Muscle of back (tissue), 11 donors: ENCODE results near the gene UBTF. TPM values are rescaled to one million over a fixed set of nuclear protein-coding genes. Genes with fewer than 3 reads are reported as not detected.
A peak's percentile ranks its signal among the peaks of the same experiment; 100 is the strongest.

Experiments used
- DNase-seq, 3 donors: peaks; one replicate each; pipeline versions ENCODE4 v3.0.0 to v3.0.0-alpha.2; 2013
- polyA plus RNA-seq, 10 donors: library from polyadenylated mRNA; unstranded; fragments of 120-200 nt; gene quantifications; one replicate each; pipeline ENCODE4 v1.2.1, GENCODE V29; 2013; ENCODE audit not compliant: insufficient read length in 10 of 10

Gene UBTF
- polyA plus RNA-seq, 10 donors = 60.2 to 92.2 (median 72.2) TPM

GRCh38 chr17:44198721-44199552 lies 20.5 kb downstream of the UBTF start:
- DNase-seq = peak; percentile 51 to 83 (median 68)

DNA sequence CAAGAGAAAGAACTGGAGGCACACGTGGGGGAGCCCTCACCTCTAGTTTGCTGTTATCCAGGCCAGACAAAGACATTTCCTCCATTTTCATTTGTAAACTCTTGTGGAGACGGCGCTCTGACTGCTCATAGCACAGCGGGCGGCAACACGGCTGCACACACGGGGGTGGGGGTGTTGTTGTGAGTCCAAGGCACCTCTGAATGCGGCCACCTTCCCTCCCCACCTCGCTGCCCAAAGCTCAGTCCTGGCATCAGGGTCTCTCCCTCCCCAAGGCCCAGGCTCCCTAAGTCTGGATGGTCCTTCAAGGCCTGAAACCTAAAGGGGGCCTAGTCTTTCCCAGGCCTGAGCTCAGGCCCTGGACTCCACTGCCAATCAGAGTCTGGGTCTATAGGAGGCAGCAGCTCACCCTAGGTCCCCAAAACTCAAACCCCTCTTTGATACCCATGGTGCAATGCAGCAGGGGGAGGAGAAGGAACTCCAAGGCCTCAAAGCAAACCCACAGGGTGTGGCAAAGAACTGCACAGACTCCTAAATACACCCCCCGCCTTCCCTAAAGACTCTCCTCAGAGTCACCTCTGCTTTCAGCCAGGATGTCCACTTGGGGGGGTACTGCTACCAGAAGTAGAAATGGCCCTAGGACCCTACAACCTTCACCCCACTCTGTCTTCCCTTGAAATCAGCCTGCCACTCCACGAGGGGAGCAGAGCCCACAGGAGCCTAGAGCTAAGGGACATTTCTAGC lies 21.3 kb downstream of the UBTF start:
- peak; percentile 39 to 76 (median 45) for DNase-seq

DNA sequence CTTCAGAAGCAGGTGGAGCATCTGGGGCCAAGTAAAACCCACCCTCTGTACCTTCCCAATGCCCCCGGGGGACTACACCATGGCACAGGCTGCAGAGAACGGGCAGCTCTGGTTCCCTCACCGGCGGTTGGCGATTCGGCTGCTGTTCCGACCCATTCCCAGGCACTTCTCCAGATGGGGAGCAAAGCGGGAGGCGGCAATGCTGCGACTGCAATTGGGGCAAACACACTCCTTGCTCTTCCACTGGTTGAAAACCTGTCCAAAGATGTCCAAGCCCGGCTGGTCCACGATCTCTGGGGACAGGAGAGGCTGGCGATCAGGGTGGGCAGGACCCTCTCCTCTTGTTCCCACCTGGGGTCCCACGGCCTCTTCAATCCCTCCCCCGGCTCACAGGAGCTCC lies 22.4 kb downstream of the UBTF start:
- no peak for DNase-seq

GRCh38 chr17:44193326-44194084 lies 26.0 kb downstream of the UBTF start:
- no peak for DNase-seq

DNA sequence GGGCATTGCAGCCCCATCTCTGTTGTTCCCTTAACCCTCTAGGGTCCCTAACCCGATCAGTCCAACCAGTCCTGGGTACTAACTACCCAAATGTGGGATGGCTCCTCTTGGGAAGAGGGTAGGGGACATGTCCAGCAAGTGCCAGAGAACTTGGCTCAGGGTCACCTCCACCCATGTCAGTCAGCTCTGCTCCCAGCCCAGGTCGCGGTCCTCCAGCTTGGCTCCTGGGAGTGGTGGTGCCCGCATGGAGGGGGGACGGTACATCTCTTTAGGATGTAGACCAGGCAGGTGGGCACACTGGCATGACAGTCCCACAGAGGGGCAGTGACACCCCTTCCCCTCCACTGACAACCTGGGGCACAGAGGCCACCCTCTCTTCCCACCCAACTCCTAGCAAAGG lies 26.7 kb downstream of the UBTF start:
- no peak for DNase-seq

GRCh38 chr17:44191941-44192496 lies 27.5 kb downstream of the UBTF start:
- DNase-seq = no peak

- peak in 2 of 3 donors; percentile 64 to 69 for DNase-seq
These were observed 28.1 kb downstream of the UBTF start for GRCh38 chr17:44191369-44191768.

DNA sequence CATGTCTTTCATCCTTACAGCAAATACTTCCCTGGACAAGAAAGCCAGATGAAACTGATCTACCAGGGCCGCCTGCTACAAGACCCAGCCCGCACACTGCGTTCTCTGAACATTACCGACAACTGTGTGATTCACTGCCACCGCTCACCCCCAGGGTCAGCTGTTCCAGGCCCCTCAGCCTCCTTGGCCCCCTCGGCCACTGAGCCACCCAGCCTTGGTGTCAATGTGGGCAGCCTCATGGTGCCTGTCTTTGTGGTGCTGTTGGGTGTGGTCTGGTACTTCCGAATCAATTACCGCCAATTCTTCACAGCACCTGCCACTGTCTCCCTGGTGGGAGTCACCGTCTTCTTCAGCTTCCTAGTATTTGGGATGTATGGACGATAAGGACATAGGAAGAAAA lies 29.0 kb downstream of the UBTF start:
- DNase-seq = no peak

GRCh38 chr17:44188576-44189403 lies 30.7 kb downstream of the UBTF start:
- DNase-seq = no peak

- DNase-seq = peak in 1 of 3 donors; percentile 62
These were observed 32.2 kb downstream of the UBTF start for GRCh38 chr17:44187131-44187899.

- peak; percentile 99 for DNase-seq
These were observed 33.0 kb downstream of the UBTF start, which contains the start of gene TMUB2 for GRCh38 chr17:44186307-44187130. TSS of gene TMUB2 (plus strand) at chr17:44186972. CDS start at chr17:44187709, 737 bp downstream.

DNA sequence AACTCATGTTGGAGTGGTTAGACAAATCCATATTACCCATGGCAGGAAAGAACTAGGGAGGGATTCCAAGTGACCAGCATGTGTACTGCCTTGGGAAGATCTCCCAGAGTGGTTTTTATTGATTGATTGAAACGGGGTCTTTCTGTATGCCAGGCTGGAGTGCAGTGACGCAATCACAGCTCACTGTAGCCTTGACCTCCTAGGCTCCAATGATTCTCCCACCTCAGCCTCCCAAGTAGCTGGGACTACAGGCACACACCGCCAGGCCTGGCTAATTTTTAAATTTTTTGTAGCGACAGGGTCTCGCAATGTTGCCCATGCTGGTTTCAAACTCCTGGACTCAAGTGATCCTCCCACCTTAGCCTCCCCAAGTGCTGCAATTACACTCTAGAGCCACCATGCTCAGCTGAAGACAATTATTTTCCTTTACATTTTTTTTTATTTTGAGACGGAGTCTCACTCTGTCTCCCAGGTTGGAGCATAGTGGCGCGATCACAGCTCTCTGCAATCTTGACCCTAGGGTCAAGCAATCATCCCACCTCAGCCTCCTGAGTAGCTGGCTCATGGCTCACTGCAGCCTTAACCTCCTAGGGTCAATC lies 35.2 kb downstream of the UBTF start:
- no peak for DNase-seq

DNA sequence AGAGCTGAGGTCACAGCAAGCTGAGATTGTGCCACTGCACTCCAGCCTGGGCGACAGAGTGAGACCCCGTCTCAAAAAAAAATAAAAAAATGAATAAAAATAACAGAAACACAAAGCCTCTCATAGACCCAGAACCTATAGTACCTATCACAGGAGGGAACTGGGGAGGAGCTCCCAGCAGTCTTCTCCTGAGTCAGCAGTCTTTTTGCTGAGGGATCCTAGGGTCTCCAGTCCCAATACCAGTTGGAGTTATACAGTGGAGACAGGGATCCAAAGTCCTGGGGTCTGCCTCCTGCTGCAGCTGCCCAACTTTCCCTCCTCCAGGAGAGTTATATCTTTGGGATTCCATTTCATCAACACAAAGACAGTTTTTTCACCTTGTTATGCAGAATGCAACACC lies 36.5 kb downstream of the UBTF start:
- DNase-seq = no peak

DNA sequence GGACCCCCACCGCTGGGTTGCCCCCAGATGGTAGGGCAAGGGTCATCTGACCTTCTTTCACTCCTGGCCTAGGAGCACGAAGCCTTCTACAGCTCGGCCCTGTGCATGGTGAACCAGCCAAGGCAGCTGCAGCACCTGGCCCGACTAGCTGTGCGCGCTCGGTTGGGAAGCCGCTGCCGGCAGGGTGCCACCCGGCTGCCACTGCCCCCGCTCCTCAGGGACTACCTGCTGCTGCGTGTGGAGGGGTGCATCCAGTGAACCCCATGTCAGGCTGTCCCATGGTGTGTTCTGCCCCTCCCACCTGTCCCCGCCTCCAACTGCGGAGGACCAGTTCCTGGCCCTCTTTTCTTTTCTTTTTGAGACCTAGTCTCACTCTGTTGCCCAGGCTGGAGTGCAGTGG lies 41.3 kb downstream of the UBTF start:
- DNase-seq = no peak

- DNase-seq = no peak
These were observed 41.8 kb downstream of the UBTF start for GRCh38 chr17:44177640-44178039.

GRCh38 chr17:44176671-44177501 lies 42.6 kb downstream of the UBTF start:
- no peak for DNase-seq

DNA sequence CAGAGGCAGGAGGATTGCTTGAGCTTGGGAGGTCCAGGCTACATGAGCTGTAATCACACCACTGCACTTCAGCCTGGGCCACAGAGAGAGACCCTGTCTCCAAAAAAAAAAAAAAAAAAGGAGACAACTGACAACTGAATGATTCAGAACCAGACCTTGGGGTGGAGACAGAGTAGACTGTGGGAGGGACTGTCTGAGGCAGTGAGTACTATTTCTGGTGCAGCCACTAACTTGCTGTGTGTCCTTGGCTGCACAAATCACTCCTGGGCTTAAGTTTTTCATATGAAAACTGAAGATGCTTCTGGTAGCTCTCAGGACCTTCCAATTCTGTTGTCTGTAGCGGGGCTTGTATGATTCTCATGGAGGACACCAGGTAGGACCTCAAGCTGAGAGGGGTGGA lies 43.2 kb downstream of the UBTF start:
- no peak for DNase-seq

DNA sequence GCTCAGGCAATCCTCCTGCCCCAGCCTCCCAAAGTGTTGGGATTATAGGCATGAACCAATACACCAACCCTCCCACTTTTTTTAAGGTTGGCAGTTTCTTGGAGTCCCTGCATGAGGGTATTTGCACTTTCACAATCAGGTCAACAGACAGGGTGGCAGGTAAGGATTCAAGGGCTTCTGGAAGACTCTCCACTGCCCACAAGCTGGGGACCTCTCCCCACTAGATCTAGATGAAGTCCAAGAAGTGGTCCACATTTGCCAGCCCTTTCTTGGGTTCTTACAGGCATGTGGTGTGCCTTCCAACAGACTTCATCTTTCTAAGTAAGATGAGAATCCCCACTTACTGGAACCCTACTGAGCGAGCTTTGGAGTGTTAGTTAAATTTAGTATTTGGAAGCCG lies 45.0 kb downstream of the UBTF start:
- DNase-seq = no peak
